Stimulated activated CD4-positive, alpha-beta T cell treated with anti-CD3 and anti-CD28 coated beads, Interleukin-1b, Interleukin-23, amount 100 ng/mL, for 48 hours (primary cell): ENCODE results near the gene CCDC167.
"Not testable (repeated sequence)": the region's sequence is repeated elsewhere in the genome, so short reads cannot be mapped to it uniquely, and the experiment has no call there.

Source experiments
- DNase-seq: peaks from one replicate; pipeline ENCODE4 v3.0.0-alpha.2; 2020

Gene CCDC167

DNA sequence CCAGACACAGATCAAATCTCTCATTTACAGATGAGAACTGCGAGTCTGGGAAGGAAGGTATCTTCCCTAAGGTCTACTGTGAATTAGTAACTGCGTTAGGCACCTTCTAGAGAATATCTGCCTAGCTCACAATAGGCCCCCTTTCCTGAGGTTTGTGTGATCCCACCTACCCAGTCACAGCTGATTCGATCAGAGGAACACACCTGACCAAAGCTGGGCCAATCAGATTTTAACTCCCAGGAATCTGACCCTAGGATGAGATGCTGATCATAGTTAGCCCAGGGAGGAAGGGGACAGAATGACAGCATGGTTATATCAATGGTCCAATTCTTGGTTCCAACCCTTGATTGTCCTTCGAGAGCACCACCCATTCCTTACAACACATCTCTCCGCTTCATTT, 7.4 kb upstream of the CCDC167 start:
- DNase-seq = no peak

DNA sequence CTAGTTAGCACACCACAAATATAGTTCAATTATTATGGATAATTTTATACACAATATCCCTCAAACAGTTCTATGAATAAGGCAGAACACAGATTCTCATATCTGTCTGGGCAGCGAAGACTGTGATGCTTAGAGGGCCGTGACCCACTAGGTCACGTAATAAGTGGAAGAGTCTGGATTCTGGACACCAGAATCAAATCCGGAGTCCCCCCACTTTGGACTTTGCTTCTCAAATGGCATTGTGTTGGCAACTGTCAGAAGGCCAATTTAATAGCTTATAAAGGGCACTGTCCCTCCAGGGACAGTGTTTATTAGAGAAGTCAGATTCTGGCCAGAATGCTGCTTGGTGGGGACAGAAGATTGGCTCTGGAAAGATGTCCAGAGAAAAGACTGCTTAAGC, 6.8 kb upstream of the CCDC167 start:
- no peak for DNase-seq

GRCh38 chr6:37504024-37504423, 4.3 kb upstream of the CCDC167 start:
- no peak for DNase-seq

- DNase-seq = no peak
Observed at GRCh38 chr6:37503309-37503965, 3.7 kb upstream of the CCDC167 start.

DNA sequence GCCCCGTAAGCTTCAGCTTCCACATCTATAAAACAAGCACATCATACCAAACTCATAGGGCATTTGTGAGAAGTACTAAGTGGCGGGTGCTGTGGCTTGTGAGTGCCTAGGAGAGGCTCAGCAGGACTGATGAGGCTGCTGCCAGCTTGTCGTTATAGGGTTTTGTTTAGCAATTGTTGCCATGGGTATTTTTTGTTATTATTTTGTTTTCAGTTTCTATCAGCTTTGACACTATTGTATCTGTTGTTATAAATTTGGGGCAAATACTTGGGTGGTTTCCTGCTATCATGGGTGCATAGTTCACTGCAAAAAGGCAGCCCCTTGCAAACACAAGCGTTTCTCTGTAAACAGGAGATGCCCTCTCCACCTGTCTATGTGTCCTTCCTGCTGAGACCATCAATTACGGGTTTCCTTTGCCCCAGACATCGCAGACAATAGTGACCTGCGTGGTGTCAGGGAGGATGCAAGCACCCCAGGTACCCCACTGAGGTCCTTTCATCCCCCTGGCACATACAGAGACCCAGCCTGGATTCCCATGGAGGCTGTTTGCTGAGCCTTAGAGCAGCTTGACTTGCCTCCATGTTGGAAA, 3.1 kb upstream of the CCDC167 start:
- DNase-seq = peak; percentile 32

DNA sequence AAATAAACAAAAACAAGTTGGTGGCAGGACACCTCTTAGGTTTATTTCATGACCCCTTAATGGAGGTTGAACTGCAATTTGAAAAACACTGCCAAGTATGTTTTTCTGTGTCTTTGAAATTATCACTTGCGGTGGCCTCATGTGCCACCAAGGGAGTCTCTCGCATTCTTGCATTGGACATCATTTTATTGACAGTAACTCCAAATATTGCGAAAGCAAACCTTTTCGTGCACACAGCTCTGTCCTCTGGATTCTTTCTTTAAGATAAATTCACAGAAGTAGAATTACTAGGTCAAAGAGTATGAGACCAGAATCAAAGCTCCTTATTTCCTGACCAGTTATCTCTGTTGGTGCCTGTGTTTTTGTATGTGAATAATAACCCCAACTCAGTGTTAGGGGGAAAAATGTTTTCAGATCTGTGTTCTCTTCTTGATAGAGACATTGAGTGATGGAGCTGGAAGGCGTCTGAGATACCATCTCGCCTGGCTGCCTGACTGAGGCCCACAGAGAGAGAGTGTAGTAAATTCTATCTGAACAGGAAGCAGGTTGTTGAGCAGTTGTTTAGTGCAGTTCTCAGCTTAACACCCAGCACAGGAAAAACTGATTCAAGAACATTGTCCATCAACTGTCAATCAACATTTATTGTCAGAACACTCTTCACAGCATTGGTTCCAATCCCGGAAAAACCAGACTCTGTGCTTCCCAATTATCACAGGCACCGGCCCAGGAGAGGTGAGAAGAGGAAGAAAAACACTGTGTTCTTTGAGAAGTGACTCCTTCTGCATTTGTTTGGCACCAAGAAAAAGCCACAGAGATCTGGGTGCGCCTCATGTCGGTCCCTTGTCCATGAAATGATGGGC, 2.2 kb upstream of the CCDC167 start:
- peak; percentile 37 for DNase-seq

- DNase-seq = not testable (repeated sequence)
Observed at GRCh38 chr6:37500904-37501303, 1.2 kb upstream of the CCDC167 start.

- DNase-seq = no peak
Observed at GRCh38 chr6:37500294-37500608, 558 bp upstream of the CCDC167 start.

DNA sequence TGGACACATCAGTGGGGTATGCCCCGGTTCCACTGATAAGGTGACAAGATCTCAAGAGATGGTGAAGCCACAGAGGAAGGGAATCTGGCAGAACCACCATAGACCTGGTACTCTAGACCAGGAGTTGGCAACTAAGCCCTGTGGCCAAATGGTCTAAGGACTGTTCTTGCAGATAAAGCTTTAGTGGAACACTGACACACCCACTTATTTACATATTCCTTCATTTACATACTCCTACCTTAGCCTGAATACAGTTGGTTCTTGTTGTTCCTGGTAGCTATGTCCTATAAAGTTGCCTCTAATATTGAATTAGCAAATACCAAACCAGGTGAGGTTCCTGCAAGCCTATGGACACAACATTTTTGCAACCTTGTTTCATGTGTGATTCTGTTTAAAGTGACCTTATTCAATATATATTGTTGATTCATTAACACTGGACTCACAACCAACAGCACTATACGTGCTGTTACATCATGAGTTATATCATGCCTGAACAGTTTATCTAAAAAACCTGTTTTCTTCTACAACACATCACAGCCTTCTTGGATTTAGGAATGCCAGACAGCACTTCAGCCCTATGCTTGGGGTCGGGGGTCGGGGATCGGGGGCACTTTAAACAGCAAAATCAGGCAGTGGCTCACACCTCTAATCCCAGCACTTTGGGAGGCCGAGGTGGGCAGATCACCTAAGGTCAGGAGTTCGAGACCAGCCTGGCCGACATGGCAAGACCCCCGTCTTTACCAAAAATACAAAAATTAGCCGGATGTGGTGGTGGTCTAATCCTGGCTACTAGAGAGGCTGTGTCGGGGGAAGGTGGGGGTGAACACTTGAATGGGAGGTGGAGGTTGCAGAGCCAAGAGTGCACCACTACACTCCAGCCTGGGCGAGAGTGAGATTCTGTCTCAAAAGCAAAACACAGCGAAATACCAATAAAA, 2.5 kb downstream of the CCDC167 start:
- no peak for DNase-seq

GRCh38 chr6:37495244-37495934, 4.3 kb downstream of the CCDC167 start:
- peak; percentile 54 for DNase-seq

GRCh38 chr6:37493661-37493995, 6.1 kb downstream of the CCDC167 start:
- no peak for DNase-seq

DNA sequence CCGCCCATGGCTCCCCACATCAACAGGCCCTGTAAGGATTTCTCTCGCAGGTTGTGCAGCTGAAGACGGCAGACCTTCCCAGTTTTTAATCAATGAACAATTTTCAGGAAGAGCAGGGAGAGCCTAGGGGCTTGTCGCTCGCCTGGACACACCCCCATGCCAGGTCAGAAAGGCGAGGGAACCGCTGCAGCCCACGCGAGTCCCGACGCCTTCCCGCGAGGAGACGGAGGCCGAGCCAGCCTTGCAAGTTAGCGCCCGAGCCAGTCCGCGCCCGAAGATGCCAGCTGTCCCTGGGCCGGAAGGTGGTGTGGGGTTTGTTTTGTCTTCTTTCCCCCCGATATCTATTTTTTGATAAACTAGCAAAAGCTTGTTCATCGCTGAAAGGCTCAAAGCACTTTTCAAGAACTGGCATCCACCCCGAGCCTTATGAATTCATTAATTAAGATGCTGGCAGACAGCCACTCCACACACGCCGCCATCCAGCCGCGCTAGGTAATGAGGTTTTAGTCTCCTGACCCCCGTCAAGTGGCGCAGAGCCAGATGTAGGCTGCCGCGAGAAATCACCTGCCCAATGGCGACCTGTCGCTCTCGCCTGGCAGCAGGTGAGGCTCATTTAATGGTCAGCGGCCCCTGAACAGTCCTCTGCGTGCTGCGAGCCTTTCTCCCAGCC, 6.6 kb downstream of the CCDC167 start:
- no peak for DNase-seq

DNA sequence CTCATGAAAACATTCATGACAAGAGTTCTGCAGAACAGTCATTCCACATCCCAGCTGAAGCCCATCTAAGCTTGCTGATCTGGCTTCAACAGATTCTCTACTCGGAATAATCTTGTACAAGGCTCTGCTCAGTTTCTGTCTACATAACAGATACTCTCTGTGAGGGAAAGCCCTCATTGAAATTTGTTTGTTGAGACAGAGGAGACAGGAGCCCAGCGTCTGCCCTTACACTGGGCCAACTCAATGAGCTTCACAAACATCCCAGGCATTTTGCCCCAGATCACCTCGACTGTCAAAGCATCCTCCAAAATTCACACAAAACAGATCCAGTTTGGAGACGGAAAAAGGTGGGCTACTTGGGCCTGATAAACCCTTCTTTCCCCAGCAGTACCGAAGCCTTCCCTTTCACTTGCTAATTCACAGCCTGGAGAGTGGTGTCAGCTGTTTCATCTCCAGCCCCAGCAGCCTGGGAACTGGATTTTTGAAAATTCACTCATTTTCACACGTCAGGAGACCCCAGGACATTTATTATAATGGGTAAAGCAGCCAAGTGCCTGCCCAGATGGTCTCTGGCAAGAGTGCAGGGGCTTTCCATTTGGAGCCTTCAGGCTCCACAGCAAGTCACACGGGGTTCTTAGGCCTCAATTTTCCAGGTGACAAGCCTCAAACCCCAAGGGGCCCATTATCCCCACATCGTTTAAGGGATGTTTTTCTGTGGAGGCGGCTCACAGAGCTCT, 7.3 kb downstream of the CCDC167 start:
- no peak for DNase-seq

- DNase-seq = no peak
Observed at GRCh38 chr6:37491830-37492208, 7.9 kb downstream of the CCDC167 start.

DNA sequence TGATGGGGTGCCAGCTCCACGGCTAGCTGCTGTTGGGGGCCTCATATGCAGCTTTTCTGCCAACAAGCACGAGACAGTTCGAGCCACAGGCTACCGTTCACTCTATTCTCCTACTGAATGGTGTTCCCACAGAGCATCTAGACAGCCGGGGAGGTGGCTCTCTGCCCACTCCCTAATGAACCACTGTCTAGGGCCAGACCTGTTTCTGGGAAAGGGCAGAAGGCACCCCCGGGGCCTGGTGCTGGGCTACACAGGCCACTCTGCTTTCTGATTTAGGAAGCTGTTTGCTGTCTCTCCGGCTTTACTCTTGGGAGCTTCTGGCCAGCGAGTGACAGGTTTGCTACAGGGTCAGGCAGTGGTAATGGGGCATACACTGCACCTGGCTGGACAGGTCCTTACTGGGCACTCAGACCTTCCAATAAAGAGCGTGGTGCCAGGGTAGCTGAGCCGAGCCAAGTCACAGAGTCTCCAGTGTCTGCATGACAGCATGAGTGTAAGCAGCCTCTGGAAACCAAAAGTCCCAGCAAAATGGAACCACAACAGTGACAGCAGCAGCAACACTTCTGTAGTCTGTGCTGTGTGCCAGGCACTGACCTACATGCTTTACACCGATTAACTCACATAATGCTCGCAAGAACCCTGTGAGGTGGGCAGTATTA, 8.4 kb downstream of the CCDC167 start:
- no peak for DNase-seq

DNA sequence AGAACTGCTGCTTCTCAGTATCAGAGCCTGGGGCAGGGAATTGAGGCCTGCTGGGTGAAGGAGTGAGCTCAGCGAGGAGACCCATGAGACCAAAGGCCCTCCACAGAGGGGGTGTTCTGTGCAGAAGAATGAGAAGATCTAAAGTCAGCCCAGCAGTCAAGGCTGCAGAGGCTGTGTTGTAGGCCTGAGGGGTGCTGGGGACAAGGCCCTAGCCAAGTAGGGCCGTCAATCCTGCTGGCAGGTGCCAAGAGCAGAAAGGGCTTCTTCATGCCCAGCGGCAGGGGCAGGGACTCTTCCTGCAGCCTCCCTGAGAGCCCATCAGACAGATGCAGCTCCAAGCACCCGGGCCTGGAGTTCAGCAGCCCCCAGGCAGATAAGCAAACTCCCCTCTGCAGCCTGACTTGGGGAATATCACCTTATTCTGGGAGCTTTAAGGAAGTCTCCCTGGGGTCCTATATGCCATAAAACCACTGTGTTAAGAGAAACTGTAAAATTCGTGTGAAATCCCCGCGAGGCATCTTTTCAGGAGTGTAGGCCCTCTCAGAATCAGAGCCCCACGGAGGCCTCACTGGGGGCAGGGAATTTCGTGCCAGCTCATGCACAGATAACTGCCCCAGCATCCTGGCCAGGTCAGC, 9.0 kb downstream of the CCDC167 start:
- no peak for DNase-seq

GRCh38 chr6:37489697-37490336, 9.9 kb downstream of the CCDC167 start:
- no peak for DNase-seq

DNA sequence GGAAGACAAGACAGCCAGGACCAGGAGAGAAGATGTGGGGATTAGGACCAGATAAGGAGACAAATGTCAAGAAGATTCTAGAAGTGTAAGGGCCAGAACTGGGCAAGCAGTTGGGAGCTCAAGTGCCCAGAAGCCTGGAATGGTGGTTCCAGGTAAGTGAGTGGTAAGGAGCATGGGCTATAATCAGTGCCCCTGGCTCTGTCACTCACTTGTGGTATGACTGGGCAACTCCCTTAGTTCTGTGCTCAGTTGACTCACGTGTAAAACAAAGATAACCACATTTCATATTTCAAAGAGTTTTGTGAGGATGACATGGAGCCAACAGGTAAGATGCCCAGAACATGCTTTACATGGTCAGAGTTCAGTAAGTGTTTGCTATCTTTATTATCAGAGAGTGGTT, 11.2 kb downstream of the CCDC167 start:
- DNase-seq = peak; percentile 57

GRCh38 chr6:37487591-37488380, 11.9 kb downstream of the CCDC167 start:
- DNase-seq = no peak
